Peyer's patch (tissue), 4 donors: ENCODE data around the gene KIAA1210. TPM values are rescaled to one million over a fixed set of nuclear protein-coding genes. Genes with fewer than 3 reads are reported as not detected.
A peak's percentile ranks its signal among the peaks of the same experiment; 100 is the strongest.

ENCODE experiments used
- DNase-seq, 3 donors: peaks; one replicate each; pipeline ENCODE4 v3.0.0-alpha.2; 2017 to 2019
- H3K27ac ChIP-seq, 4 donors: fragments of 200-600 bp; sonication (generic); one replicate each; pipeline ENCODE4 v1.5.1; 2016 to 2019
- H3K27me3 ChIP-seq, 2 donors: fragments of 200-600 bp; sonication (generic); one replicate each; pipeline ENCODE4 v1.5.1; 2019
- H3K36me3 ChIP-seq, 3 donors: fragments of 200-600 bp; sonication (generic); one replicate each; pipeline ENCODE4 v1.5.1; 2016 to 2019
- H3K4me1 ChIP-seq, 4 donors: fragments of 200-600 bp; sonication (generic); one replicate each; pipeline ENCODE4 v1.5.1; 2016 to 2019
- H3K4me3 ChIP-seq, 4 donors: fragments of 200-600 bp; sonication (generic); 1 replicate in 3 of 4; 2 replicates in 1 of 4; pipeline ENCODE4 v1.5.1; 2016 to 2019; ENCODE audit warnings: mild to moderate bottlenecking in 1 of 4
- H3K9me3 ChIP-seq, 4 donors: fragments of 200-600 bp; sonication (generic); one replicate each; pipeline ENCODE4 v1.5.1; 2016 to 2019; ENCODE audit warnings: mild to moderate bottlenecking in 1 of 4
- POLR2A ChIP-seq, 2 donors: fragments of 450-650 bp; IDR thresholded peaks; one replicate each; pipeline ENCODE4 v1.5.1; 2017; ENCODE audit warnings: antibody characterized with exemption in 2 of 2, mild to moderate bottlenecking in 2 of 2, moderate library complexity in 2 of 2
- total RNA-seq, 4 donors: library from RNA; depleted of rRNA; stranded (reverse); fragments of >200 nt; gene quantifications; one replicate each; pipeline ENCODE4 v1.1.0, GENCODE V29; 2016
- TF ChIP-seq, protein P1 (sequence below), 6 experiments: fragments of 450-650 bp in 4 of 6; fragments of 200-600 bp in 2 of 6; sonication (generic) in 1 of 6; IDR thresholded peaks; one replicate each; pipeline ENCODE4 v1.5.1; 2017 to 2019; ENCODE audit warnings: antibody characterized with exemption in 6 of 6, mild to moderate bottlenecking in 3 of 6, moderate library complexity in 1 of 6

The KIAA1210 gene
- total RNA-seq, 4 donors from 2014 or later: not detected

DNA sequence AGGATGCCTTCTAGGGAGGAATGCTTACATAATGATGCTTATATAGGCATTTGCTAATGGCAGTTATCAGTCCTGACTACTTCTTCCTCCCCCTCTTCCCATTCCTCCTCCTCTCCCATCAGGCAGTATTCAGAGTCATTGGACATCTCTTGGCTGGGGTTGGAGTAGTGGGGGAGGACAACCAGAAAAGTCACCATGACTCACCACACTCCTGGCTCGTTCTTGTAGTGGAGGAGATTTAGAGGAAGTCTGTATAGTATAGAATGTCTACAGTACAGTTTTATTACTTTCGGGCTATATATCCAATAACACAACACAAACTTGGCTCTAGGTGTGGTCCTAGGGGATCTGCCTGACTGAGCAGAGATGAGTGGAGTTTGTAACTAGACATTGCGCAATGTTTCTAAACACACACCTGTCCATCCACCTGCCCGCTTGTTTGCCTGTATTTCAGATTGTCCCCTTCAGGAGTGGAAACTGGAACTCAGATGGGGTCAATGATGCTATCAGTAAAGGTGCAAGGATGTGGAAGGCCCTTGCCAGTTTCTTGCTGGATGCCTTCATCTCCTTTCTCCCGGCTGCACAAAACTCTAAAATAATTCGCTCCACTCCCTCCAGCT, 27.9 kb upstream of the KIAA1210 start:
- Histone ChIP-seq H3K9me3 (no peaks in the 10 kb centered on the region), H3K4me3 (no peak overlapping the region), H3K27ac (no peak overlapping the region), H3K36me3 (no peaks in the 10 kb centered on the region), H3K4me1 (no peaks in the 10 kb centered on the region), H3K27me3 (no peaks in the 10 kb centered on the region)
- TF ChIP-seq, protein P1, sequence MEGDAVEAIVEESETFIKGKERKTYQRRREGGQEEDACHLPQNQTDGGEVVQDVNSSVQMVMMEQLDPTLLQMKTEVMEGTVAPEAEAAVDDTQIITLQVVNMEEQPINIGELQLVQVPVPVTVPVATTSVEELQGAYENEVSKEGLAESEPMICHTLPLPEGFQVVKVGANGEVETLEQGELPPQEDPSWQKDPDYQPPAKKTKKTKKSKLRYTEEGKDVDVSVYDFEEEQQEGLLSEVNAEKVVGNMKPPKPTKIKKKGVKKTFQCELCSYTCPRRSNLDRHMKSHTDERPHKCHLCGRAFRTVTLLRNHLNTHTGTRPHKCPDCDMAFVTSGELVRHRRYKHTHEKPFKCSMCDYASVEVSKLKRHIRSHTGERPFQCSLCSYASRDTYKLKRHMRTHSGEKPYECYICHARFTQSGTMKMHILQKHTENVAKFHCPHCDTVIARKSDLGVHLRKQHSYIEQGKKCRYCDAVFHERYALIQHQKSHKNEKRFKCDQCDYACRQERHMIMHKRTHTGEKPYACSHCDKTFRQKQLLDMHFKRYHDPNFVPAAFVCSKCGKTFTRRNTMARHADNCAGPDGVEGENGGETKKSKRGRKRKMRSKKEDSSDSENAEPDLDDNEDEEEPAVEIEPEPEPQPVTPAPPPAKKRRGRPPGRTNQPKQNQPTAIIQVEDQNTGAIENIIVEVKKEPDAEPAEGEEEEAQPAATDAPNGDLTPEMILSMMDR (IDR thresholded peaks at IDR 0.05): no peak
- no peak for TF ChIP-seq POLR2A (IDR thresholded peaks at IDR 0.05)
- DNase-seq: no peak

DNA sequence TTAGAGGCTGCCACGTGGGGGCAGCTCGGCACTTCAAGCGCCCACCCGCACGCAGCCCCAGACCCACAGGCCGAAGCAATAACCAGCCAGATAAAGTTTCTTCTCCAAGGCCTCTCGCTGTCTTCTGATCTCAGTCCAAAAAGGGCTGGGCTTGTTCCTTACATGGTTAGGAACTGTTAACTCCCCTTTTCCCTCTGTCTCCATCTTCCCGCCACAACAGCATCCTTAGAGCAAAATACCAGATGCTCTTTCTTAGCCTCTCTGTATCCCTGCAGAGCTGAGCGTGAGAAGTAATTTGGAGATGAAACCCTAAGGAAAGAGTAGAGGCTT, 23.4 kb upstream of the KIAA1210 start:
- TF ChIP-seq, protein P1 (IDR thresholded peaks at IDR 0.05): no peak
- TF ChIP-seq POLR2A (IDR thresholded peaks at IDR 0.05): no peak
- no peaks in the 10 kb centered on the region for H3K9me3 ChIP-seq
- no peak for DNase-seq

DNA sequence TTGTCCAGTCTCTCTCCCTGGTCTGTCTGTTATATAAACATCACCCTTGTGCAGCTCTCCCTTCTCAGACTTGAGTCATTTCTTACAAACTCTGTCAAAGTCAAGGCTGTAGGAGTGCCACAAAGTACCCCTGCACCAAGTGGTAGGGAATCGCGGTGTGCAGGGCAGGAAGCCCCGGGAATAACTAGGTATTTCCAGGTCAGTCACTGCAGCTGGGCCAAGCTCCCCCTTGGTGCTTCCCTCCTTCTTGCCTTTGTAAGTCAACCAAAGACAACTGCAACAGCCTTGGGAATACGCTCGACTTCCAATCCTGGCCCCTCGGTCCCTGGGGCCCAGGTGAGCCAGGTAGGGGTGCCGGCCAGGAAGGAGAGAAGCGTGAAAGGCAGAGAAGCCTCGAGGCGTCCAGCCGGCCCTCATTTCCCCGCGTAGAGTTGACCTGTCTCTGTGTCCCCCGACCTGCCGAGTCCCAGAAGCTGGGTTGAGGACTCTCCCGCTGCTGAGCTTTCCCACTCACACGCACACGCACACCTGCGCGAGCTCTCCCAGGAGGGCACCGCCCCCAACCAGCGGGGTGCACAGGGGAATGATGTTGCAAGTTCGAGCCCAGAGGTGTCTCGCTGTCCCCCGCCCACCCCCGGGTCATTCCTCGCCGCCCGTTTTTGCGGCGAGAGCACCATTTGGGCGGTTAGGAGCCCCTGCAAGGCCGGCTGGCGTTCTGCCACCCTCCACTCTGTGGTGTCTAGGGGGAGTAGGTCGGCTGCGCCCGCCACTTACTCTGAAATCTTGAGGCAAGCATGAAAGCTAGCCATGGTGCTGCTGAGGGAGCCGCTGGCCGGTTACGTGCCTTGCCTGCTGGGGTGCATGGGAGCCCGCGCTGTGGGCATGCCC, 22.8 kb upstream of the KIAA1210 start:
- Histone ChIP-seq H3K36me3 (no peaks in the 10 kb centered on the region), H3K4me3 (no peak overlapping the region), H3K9me3 (no peaks in the 10 kb centered on the region), H3K27me3 (no peaks in the 10 kb centered on the region), H3K4me1 (no peaks in the 10 kb centered on the region), H3K27ac (no peak overlapping the region)
- DNase-seq: no peak
- TF ChIP-seq, protein P1 (IDR thresholded peaks at IDR 0.05): no peak
- TF ChIP-seq POLR2A (IDR thresholded peaks at IDR 0.05): no peak

More for the DNA sequence above, 23.4 kb upstream of the KIAA1210 start:
- Histone ChIP-seq H3K27ac (no peak overlapping the region), H3K4me3 (no peak overlapping the region), H3K36me3 (no peaks in the 10 kb centered on the region), H3K4me1 (no peaks in the 10 kb centered on the region), H3K27me3 (no peaks in the 10 kb centered on the region)

DNA sequence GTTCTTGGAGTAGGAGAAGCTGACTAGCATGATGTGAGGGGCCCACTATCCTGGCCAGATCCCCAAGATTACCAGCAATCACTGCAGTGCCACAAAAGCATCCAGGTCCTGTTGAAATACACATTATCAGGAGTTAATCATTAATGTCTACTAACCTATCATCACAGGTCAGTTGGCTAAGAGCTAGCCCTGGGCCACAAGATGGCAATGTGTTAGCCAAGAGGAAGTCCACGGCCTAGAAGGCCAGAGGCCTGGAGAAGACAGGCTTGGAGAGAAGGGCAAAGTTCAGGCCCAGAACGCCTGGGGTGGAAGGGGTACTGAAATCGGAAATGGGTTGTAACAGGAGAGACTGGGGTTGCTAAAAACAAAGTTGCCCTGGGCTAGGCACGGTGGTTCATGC, 19.9 kb upstream of the KIAA1210 start:
- no peaks in the 10 kb centered on the region for H3K9me3 ChIP-seq
- no peaks in the 10 kb centered on the region for H3K36me3 ChIP-seq
- TF ChIP-seq POLR2A (IDR thresholded peaks at IDR 0.05): no peak
- TF ChIP-seq, protein P1 (IDR thresholded peaks at IDR 0.05): no peak
- H3K27me3 ChIP-seq: no peaks in the 10 kb centered on the region
- no peak overlapping the region for H3K4me3 ChIP-seq
- no peak overlapping the region for H3K27ac ChIP-seq
- no peaks in the 10 kb centered on the region for H3K4me1 ChIP-seq
- DNase-seq: no peak

DNA sequence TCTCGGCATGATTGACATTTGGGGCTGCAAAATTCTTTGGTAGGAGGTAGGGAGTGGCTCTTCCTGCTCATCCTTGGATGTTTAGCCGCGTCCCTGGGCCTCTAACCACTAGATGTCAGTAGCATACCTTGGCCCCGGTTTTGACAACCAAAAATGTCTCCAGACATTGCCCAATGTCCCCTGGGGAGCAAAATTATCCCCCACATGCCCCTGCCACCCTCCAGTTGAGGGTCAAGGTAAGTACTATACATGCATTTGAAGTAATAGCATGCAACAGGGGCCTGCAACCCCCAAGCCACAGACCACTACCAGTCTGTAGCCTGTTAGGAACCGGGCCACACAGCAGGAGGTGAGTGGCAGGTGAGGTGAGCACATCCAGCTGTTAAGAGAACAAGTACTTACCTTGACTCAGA, 17.6 kb upstream of the KIAA1210 start:
- no peaks in the 10 kb centered on the region for H3K4me1 ChIP-seq
- no peak for DNase-seq
- H3K36me3 ChIP-seq: no peaks in the 10 kb centered on the region
- no peaks in the 10 kb centered on the region for H3K9me3 ChIP-seq
- H3K27me3 ChIP-seq: no peaks in the 10 kb centered on the region
- H3K4me3 ChIP-seq: no peak overlapping the region
- TF ChIP-seq, protein P1 (IDR thresholded peaks at IDR 0.05): peak in 1 of 6 experiments; percentile 32
- no peak for TF ChIP-seq POLR2A (IDR thresholded peaks at IDR 0.05)
- H3K27ac ChIP-seq: no peak overlapping the region
